Measurements from ENCODE around the gene CST2. TPM values are rescaled to one million over a fixed set of nuclear protein-coding genes. Genes with fewer than 3 reads are reported as not detected.
"Not testable (repeated sequence)": the region's sequence is repeated elsewhere in the genome, so short reads cannot be mapped to it uniquely, and the experiment has no call there.

Gene CST2
- total RNA-seq, 1 donor, result not detected

DNA sequence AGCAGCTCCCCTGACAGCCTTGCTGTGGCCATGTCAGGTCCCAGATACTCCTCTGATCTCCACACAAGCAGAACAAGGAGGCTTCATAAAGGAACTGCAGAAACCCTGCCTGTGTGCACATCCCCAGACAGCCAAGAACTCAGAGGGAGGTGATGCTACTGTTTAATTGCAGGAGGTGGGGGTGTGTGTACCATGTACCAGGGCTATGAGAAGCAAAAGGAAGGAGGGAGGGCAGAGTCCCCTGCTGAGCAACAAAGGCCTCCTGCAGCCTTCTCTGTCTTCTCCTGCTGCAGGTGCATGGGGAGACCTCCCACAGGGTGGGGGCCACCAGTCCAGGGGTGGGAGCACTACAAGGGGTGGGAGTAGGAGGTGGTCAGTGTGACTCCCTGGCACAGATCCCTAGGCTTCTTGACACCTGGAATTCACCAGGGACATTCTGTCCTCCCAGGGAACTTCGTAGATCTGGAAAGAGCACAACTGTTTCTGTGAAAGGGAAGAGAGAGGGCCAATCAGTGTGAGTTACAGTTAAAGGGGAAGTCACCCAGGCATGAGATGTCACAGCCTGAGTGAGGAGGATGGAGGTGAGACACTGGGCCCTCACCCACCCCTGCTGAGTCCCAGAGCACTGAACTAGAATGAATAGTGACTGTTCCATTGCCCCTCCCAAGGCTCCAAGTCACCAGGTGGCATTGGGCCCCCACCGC lies 2.8 kb downstream of the CST2 start:
- no peaks in the 10 kb centered on the region for H3K4me1 ChIP-seq (ENCODE audit: insufficient read depth, low read length)
- no peak overlapping the region for H3K4me2 ChIP-seq (ENCODE audit: insufficient read depth, low read length)
- H2AFZ ChIP-seq (ENCODE audit: low read length), result no peak overlapping the region
- no peaks in the 10 kb centered on the region for H3K79me2 ChIP-seq (ENCODE audit: insufficient read depth, low read length)
- no peaks in the 10 kb centered on the region for H3K9me3 ChIP-seq (ENCODE audit: low read depth, low read length)
- DNase-seq (ENCODE audit: insufficient read length, low spot score, missing footprints), result no peak
- H3K27ac ChIP-seq (ENCODE audit: low read depth, low read length), result no peak overlapping the region
- H3K36me3 ChIP-seq (ENCODE audit: insufficient read depth, low read length), result no peaks in the 10 kb centered on the region
- TF ChIP-seq, protein P1, sequence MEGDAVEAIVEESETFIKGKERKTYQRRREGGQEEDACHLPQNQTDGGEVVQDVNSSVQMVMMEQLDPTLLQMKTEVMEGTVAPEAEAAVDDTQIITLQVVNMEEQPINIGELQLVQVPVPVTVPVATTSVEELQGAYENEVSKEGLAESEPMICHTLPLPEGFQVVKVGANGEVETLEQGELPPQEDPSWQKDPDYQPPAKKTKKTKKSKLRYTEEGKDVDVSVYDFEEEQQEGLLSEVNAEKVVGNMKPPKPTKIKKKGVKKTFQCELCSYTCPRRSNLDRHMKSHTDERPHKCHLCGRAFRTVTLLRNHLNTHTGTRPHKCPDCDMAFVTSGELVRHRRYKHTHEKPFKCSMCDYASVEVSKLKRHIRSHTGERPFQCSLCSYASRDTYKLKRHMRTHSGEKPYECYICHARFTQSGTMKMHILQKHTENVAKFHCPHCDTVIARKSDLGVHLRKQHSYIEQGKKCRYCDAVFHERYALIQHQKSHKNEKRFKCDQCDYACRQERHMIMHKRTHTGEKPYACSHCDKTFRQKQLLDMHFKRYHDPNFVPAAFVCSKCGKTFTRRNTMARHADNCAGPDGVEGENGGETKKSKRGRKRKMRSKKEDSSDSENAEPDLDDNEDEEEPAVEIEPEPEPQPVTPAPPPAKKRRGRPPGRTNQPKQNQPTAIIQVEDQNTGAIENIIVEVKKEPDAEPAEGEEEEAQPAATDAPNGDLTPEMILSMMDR (IDR thresholded peaks at IDR 0.05; ENCODE audit: extremely low read depth, low read depth, low read length), result no peak
- H3K4me3 ChIP-seq (ENCODE audit: insufficient read depth, low read length), result no peak overlapping the region
- H3K27me3 ChIP-seq (ENCODE audit: insufficient read depth, low read length), result no peaks in the 10 kb centered on the region
- H4K20me1 ChIP-seq (ENCODE audit: insufficient read depth, low read length), result no peaks in the 10 kb centered on the region

DNA sequence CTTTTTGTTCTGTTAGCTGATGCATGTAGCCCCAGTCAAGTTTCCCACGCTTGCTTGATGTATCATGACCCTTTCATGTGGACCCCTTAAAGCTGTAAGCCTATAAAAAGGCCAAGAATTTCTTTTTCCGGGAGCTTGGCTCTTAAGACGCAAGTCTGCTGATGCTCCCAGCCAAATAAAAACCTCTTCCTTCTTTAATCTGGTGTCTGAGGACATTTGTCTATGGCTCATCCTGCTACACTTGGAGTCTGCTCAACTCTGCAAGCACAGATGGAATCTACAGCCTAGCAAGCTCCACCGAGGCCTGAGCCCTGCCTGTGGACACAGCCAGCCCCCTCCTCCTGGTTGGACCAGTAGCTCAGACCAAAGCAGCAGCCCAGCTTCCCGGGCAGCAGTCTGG lies 3.4 kb downstream of the CST2 start:
- H2AFZ ChIP-seq (ENCODE audit: low read length), result no peak overlapping the region
- no peaks in the 10 kb centered on the region for H3K27me3 ChIP-seq (ENCODE audit: insufficient read depth, low read length)
- H3K9me3 ChIP-seq (ENCODE audit: low read depth, low read length), result no peaks in the 10 kb centered on the region
- H3K27ac ChIP-seq (ENCODE audit: low read depth, low read length), result no peak overlapping the region
- no peak overlapping the region for H3K4me3 ChIP-seq (ENCODE audit: insufficient read depth, low read length)
- H3K4me1 ChIP-seq (ENCODE audit: insufficient read depth, low read length), result no peaks in the 10 kb centered on the region
- no peaks in the 10 kb centered on the region for H3K36me3 ChIP-seq (ENCODE audit: insufficient read depth, low read length)
- TF ChIP-seq, protein P1 (IDR thresholded peaks at IDR 0.05; ENCODE audit: extremely low read depth, low read depth, low read length), result no peak
- no peak for DNase-seq (ENCODE audit: insufficient read length, low spot score, missing footprints)
- no peaks in the 10 kb centered on the region for H3K79me2 ChIP-seq (ENCODE audit: insufficient read depth, low read length)
- no peaks in the 10 kb centered on the region for H4K20me1 ChIP-seq (ENCODE audit: insufficient read depth, low read length)
- H3K4me2 ChIP-seq (ENCODE audit: insufficient read depth, low read length), result no peak overlapping the region

DNA sequence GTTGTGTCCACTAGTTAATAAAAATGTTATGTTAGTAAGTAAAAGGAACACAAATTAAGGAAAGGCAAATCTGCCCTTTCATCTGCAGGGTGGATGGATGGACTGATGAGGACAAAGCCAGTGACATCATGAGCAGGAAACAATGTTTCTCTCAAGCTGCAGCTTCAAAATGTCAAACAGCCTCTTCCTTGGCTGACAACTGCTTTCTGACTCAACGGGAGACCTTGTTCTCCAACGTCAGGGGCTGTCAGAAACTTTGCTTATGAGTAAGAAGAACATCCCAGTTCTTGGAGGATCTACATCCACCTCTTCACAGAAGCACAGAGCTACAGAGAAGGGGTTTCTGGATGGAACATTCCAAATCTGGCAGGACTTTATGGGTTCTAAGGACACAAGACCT lies 6.0 kb downstream of the CST2 start:
- H3K36me3 ChIP-seq (ENCODE audit: insufficient read depth, low read length), result no peaks in the 10 kb centered on the region
- H3K4me3 ChIP-seq (ENCODE audit: insufficient read depth, low read length), result no peak overlapping the region
- H3K27me3 ChIP-seq (ENCODE audit: insufficient read depth, low read length), result no peaks in the 10 kb centered on the region
- DNase-seq (ENCODE audit: insufficient read length, low spot score, missing footprints), result no peak
- no peaks in the 10 kb centered on the region for H3K9me3 ChIP-seq (ENCODE audit: low read depth, low read length)
- H3K4me2 ChIP-seq (ENCODE audit: insufficient read depth, low read length), result no peak overlapping the region
- no peaks in the 10 kb centered on the region for H3K4me1 ChIP-seq (ENCODE audit: insufficient read depth, low read length)
- no peaks in the 10 kb centered on the region for H3K79me2 ChIP-seq (ENCODE audit: insufficient read depth, low read length)
- H3K27ac ChIP-seq (ENCODE audit: low read depth, low read length), result no peak overlapping the region
- no peaks in the 10 kb centered on the region for H4K20me1 ChIP-seq (ENCODE audit: insufficient read depth, low read length)
- no peak overlapping the region for H2AFZ ChIP-seq (ENCODE audit: low read length)
- TF ChIP-seq, protein P1 (IDR thresholded peaks at IDR 0.05; ENCODE audit: extremely low read depth, low read depth, low read length), result no peak

DNA sequence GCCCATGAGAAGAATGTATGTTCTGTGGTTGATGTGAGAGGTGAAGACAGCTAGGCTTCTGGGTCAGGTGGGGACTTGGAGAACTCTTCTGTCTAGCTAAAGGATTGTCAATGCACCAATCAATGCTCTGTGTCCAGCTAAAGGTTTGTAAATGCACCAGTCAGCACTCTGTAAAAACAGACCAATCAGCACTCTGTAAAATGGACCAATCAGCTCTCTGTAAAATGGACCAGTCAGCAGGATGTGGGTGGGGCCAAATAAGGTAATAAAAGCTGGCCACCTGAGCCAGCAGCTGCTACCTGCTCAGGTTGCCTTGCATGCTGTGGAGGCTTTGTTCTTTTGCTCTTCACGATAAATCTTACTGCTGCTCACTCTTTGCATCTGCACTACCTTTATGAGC lies 15.0 kb downstream of the CST2 start:
- not testable (repeated sequence) for H3K9me3 ChIP-seq (ENCODE audit: low read depth, low read length); H2AFZ ChIP-seq (ENCODE audit: low read length); H3K36me3 ChIP-seq (ENCODE audit: insufficient read depth, low read length); H3K27me3 ChIP-seq (ENCODE audit: insufficient read depth, low read length); DNase-seq (ENCODE audit: insufficient read length, low spot score, missing footprints); H3K4me3 ChIP-seq (ENCODE audit: insufficient read depth, low read length); H3K4me2 ChIP-seq (ENCODE audit: insufficient read depth, low read length); H3K27ac ChIP-seq (ENCODE audit: low read depth, low read length); H4K20me1 ChIP-seq (ENCODE audit: insufficient read depth, low read length); H3K79me2 ChIP-seq (ENCODE audit: insufficient read depth, low read length); H3K4me1 ChIP-seq (ENCODE audit: insufficient read depth, low read length)

DNA sequence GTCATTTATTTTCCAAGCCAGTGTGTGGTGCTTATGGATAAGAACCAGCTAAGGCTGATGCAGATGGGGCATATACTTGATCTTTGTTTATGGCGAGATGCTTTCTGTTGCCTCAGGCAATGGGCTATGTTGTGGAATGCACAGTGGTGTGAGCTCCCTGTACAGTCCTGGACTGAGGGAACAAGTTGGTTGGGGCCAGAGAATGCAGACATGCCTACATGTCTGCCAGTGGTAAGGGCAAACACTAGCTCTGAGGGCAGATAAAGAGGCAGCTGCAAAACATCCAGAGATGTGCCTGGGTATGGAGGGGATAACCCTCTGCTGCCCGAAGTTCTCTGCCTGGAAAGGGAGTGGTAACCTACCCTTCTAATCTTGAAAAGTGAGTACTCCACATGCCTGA lies 16.2 kb downstream of the CST2 start:
- H3K4me3 ChIP-seq (ENCODE audit: insufficient read depth, low read length); DNase-seq (ENCODE audit: insufficient read length, low spot score, missing footprints); H3K36me3 ChIP-seq (ENCODE audit: insufficient read depth, low read length); H3K4me1 ChIP-seq (ENCODE audit: insufficient read depth, low read length); H2AFZ ChIP-seq (ENCODE audit: low read length); H3K79me2 ChIP-seq (ENCODE audit: insufficient read depth, low read length); H3K9me3 ChIP-seq (ENCODE audit: low read depth, low read length); H4K20me1 ChIP-seq (ENCODE audit: insufficient read depth, low read length); H3K4me2 ChIP-seq (ENCODE audit: insufficient read depth, low read length); H3K27me3 ChIP-seq (ENCODE audit: insufficient read depth, low read length); H3K27ac ChIP-seq (ENCODE audit: low read depth, low read length): not testable (repeated sequence)

Measured in osteoblast (primary cell).